A549 (cell line): Measurements from ENCODE around the gene UIMC1. TPM values are rescaled to one million over a fixed set of nuclear protein-coding genes. Genes with fewer than 3 reads are reported as not detected.

ENCODE experiments used
- ATAC-seq, 2 experiments: fragments of 200-7000 bp in 1 of 2; fragments of >200 bp in 1 of 2; cut with Nextera tagmentation in 1 of 2; cut with Tn5 transposase in 1 of 2; 3 replicates each; pipeline versions ENCODE4 v1.8.0 to v1.9.1; 2018 to 2020; ENCODE audit warnings: mild to moderate bottlenecking in 1 of 2, moderate library complexity in 1 of 2
- CTCF ChIA-PET: fragments of 300-600 bp; sonication (Branson Sonifier 250); formaldehyde crosslinking; extraction: SDS; loops from one replicate; lab custom pipeline; 2021; ENCODE audit warnings: antibody characterized with exemption, inconsistent platforms; lab: Yijun Ruan, JAX
- POLR2A ChIA-PET: fragments of 350-600 bp; formaldehyde crosslinking; extraction: SDS; loops from one replicate; lab custom pipeline; 2021; ENCODE audit warnings: antibody characterized with exemption, inconsistent platforms; lab: Yijun Ruan, JAX
- DNase-seq, 2 experiments: peaks; one replicate each; pipeline versions ENCODE4 v3.0.0 to v3.0.0-alpha.2; 2011 to 2016; ENCODE audit warnings: low read depth in 1 of 2, low spot score in 1 of 2
- FAIRE-seq: peaks from 2 replicates; lab custom pipeline; 2011; peaks lifted over from hg19 to GRCh38; lab: Jason Lieb, UNC
- H3K27ac ChIP-seq, 2 experiments: fragments of >200 bp; sonication (Bioruptor Twin); formaldehyde crosslinking; 3 replicates each; pipeline ENCODE4 v1.5.1; 2016 to 2017
- H3K4me1 ChIP-seq: fragments of >200 bp; sonication (Bioruptor Twin); formaldehyde crosslinking; 3 replicates; pipeline ENCODE4 v1.6.1; 2016
- H3K4me2 ChIP-seq: fragments of >200 bp; sonication (Bioruptor Twin); formaldehyde crosslinking; 3 replicates; pipeline ENCODE4 v1.6.1; 2016
- H3K4me3 ChIP-seq: fragments of >200 bp; sonication (Bioruptor Twin); formaldehyde crosslinking; 3 replicates; pipeline ENCODE4 v1.5.1; 2016
- H3K9me3 ChIP-seq: fragments of >200 bp; sonication (Bioruptor Twin); formaldehyde crosslinking; 3 replicates; pipeline ENCODE4 v1.6.1; 2016
- ATOH8 ChIP-seq: fragments of 250-450 bp; sonication (Bioruptor Pico); IDR thresholded peaks from 2 replicates; pipeline ENCODE4 v1.5.0; 2020; ENCODE audit warnings: low read depth, mild to moderate bottlenecking, moderate library complexity
- CTCF ChIP-seq: fragments of >200 bp; sonication (Bioruptor Twin); formaldehyde crosslinking; IDR thresholded peaks from 3 replicates; pipeline ENCODE4 v1.5.1; 2016
- EHF ChIP-seq: fragments of 250-450 bp; sonication (Bioruptor Pico); IDR thresholded peaks from 2 replicates; pipeline ENCODE4 v1.5.0; 2020; ENCODE audit warnings: mild to moderate bottlenecking
- FOSL2 ChIP-seq, 2 experiments: fragments of 450-650 bp in 1 of 2; fragments of >200 bp in 1 of 2; sonication (Bioruptor Twin) in 1 of 2; formaldehyde crosslinking; IDR thresholded peaks; 2 replicates each; pipeline versions ENCODE4 v1.5.0 to v1.6.1; 2016 to 2020; ENCODE audit warnings: mild to moderate bottlenecking in 1 of 2, moderate library complexity in 1 of 2
- FOXS1 ChIP-seq: fragments of 250-450 bp; sonication (Bioruptor Pico); IDR thresholded peaks from 2 replicates; pipeline ENCODE4 v1.5.0; 2020; ENCODE audit warnings: mild to moderate bottlenecking, moderate library complexity
- HEYL ChIP-seq: fragments of 250-450 bp; sonication (Bioruptor Pico); IDR thresholded peaks from 2 replicates; pipeline ENCODE4 v1.8.0; 2021; ENCODE audit warnings: mild to moderate bottlenecking, moderate library complexity
- HOXA7 ChIP-seq: fragments of 250-450 bp; sonication (Bioruptor Pico); IDR thresholded peaks from 2 replicates; pipeline ENCODE4 v1.5.0; 2020; ENCODE audit warnings: mild to moderate bottlenecking, moderate library complexity
- JUNB ChIP-seq: fragments of >200 bp; sonication (Bioruptor Twin); formaldehyde crosslinking; IDR thresholded peaks from 2 replicates; pipeline ENCODE4 v1.6.1; 2016
- MAX ChIP-seq: IDR thresholded peaks from 2 replicates; pipeline ENCODE4 v1.6.1; 2012
- MYC ChIP-seq: IDR thresholded peaks from 2 replicates; pipeline ENCODE4 v1.6.1; 2012; ENCODE audit warnings: mild to moderate bottlenecking, inconsistent platforms, low read length, improper control_type of control experiment, borderline replicate concordance
- NFE2L2 ChIP-seq: fragments of 150-350 bp; conservative IDR thresholded peaks from 2 replicates; pipeline ENCODE4 v1.6.1; 2014; ENCODE audit warnings: low read length
- NPAS2 ChIP-seq: fragments of 250-450 bp; sonication (Bioruptor Pico); IDR thresholded peaks from 2 replicates; pipeline ENCODE4 v1.8.0; 2022; ENCODE audit warnings: mild to moderate bottlenecking, moderate library complexity, borderline replicate concordance
- NR3C1 ChIP-seq: fragments of >200 bp; sonication (Bioruptor Twin); formaldehyde crosslinking; IDR thresholded peaks from 3 replicates; pipeline ENCODE4 v1.6.1; 2017
- PBX3 ChIP-seq: IDR thresholded peaks from 2 replicates; pipeline ENCODE4 v1.6.1; 2012
- RAD21 ChIP-seq, 2 experiments: fragments of >200 bp in 1 of 2; sonication (Bioruptor Twin) in 1 of 2; formaldehyde crosslinking in 1 of 2; IDR thresholded peaks in 1 of 2; conservative IDR thresholded peaks in 1 of 2; 2 replicates in 1 of 2; 3 replicates in 1 of 2; pipeline ENCODE4 v1.6.1; 2012 to 2018; ENCODE audit warnings: inconsistent platforms in 1 of 2
- RFX5 ChIP-seq: fragments of 450-650 bp; IDR thresholded peaks from 2 replicates; pipeline ENCODE4 v1.7.1; 2014; ENCODE audit warnings: antibody characterized with exemption, mild to moderate bottlenecking, moderate library complexity
- TFCP2L1 ChIP-seq: fragments of 250-450 bp; sonication (Bioruptor Pico); IDR thresholded peaks from 2 replicates; pipeline ENCODE4 v1.5.0; 2021; ENCODE audit warnings: mild to moderate bottlenecking
- TP53 ChIP-seq: fragments of 250-450 bp; sonication (Bioruptor Pico); IDR thresholded peaks from 2 replicates; pipeline ENCODE4 v1.5.0; 2021; ENCODE audit warnings: mild to moderate bottlenecking, moderate library complexity
- USF2 ChIP-seq: fragments of 450-650 bp; IDR thresholded peaks from 2 replicates; pipeline ENCODE4 v1.6.1; 2014; ENCODE audit warnings: antibody characterized with exemption
- ZNF302 ChIP-seq: fragments of 250-450 bp; sonication (Bioruptor Pico); IDR thresholded peaks from 2 replicates; pipeline ENCODE4 v1.9.0; 2021; ENCODE audit warnings: inconsistent platforms, mild to moderate bottlenecking, moderate library complexity
- ZSCAN20 ChIP-seq: fragments of 250-450 bp; sonication (Bioruptor Pico); IDR thresholded peaks from 2 replicates; pipeline ENCODE4 v1.8.0; 2022; ENCODE audit warnings: mild to moderate bottlenecking, moderate library complexity
- WGBS: methylation state at CpG from one replicate; pipeline ENCODE4 v1.1.6; 2017; ENCODE audit errors: missing lambda C conversion rate; 5-methylcytosine and 5-hydroxymethylcytosine counted together
- polyA plus RNA-seq, 4 experiments: library from polyadenylated mRNA; depleted of rRNA in 3 of 4; stranded (reverse); fragments of >200 nt; fragmentation: RNase III in 1 of 4; extraction: RNeasy Plus Mini Kit Qiagen cat#74134 plus additional on column Dnase treatment in 1 of 4; gene quantifications; 2 replicates in 3 of 4; 3 replicates in 1 of 4; pipeline ENCODE4 v1.2.3, GENCODE V29; 2011 to 2017

UIMC1 gene
- polyA plus RNA-seq, 2 of the 4 experiments (the other 2 are of a cell fraction), result 47.8 to 52.5 TPM

- WGBS, result 68% methylated on average over 5 of the region's 5 CpGs
- no peak for FAIRE-seq
- DNase-seq, result no peak
- H3K27ac ChIP-seq, result no peak overlapping the region
- ChIA-PET POLR2A (no interaction called here), CTCF (interaction anchor here (2.1 kb wide), 1 partner anchor 36 kb away, joined by 8 read pairs; no protein-coding TSS in a partner anchor)
- H3K4me3 ChIP-seq, result no peak overlapping the region
- no peak for TF ChIP-seq PBX3
- no peak for TF ChIP-seq NR3C1
- TF ChIP-seq EHF, result no peak
- TF ChIP-seq ZNF302 (CRISPR knock-in tag), result no peak
- TF ChIP-seq ZSCAN20 (CRISPR knock-in tag), result no peak
- TF ChIP-seq USF2, result no peak
- no peak for TF ChIP-seq ATOH8 (CRISPR knock-in tag)
- no peak for ATAC-seq
- H3K4me1 ChIP-seq, result no peaks in the 10 kb centered on the region
- no peak overlapping the region for H3K4me2 ChIP-seq
- H3K9me3 ChIP-seq, result no peaks in the 10 kb centered on the region
Observed at GRCh38 chr5:177036443-177036842, 29.9 kb upstream of the UIMC1 start.

- no peak overlapping the region for H3K4me2 ChIP-seq
- ChIA-PET POLR2A (no interaction called here), CTCF (interaction anchor here (2.1 kb wide), 1 partner anchor 36 kb away, joined by 8 read pairs; no protein-coding TSS in a partner anchor)
- H3K4me3 ChIP-seq, result no peak overlapping the region
- no peak overlapping the region for H3K27ac ChIP-seq
- DNase-seq, result no peak
- H3K9me3 ChIP-seq, result no peaks in the 10 kb centered on the region
- 100% methylated on average over 1 of the region's 1 CpG for WGBS
- ATAC-seq, result no peak
- H3K4me1 ChIP-seq, result no peaks in the 10 kb centered on the region
- no peak for FAIRE-seq
- TF ChIP-seq HOXA7 (CRISPR knock-in tag) (no peak), TP53 (no peak), NR3C1 (no peak), RAD21 (conservative IDR thresholded peaks at IDR 0.05 in 1 of 2, IDR thresholded peaks at IDR 0.05 in 1 of 2) (no peak), CTCF (no peak)
Observed at GRCh38 chr5:177035976-177036375, 29.4 kb upstream of the UIMC1 start.

GRCh38 chr5:177029498-177029897, 22.9 kb upstream of the UIMC1 start:
- H3K9me3 ChIP-seq, result no peaks in the 10 kb centered on the region
- no peak for FAIRE-seq
- H3K4me1 ChIP-seq, result peaks cover 7% of the 10 kb centered on the region; the same call in 1 of the 3 replicates
- H3K27ac ChIP-seq, result no peak overlapping the region
- WGBS, result 93% methylated on average over 6 of the region's 6 CpGs
- no peak overlapping the region for H3K4me3 ChIP-seq
- TF ChIP-seq FOXS1 (CRISPR knock-in tag) (no peak), NPAS2 (no peak), HEYL (CRISPR knock-in tag) (no peak)
- DNase-seq, result no peak
- CTCF ChIA-PET, result interaction anchor here (0.6 kb wide), 1 partner anchor 331 kb away, joined by 3 read pairs; no protein-coding TSS in a partner anchor
- POLR2A ChIA-PET, result no interaction called here
- no peak for ATAC-seq
- H3K4me2 ChIP-seq, result no peak overlapping the region

- DNase-seq (no peak), FAIRE-seq (no peak), ATAC-seq (no peak)
- WGBS, result 94% methylated on average over 2 of the region's 2 CpGs
- no peaks in the 10 kb centered on the region for H3K9me3 ChIP-seq
- CTCF ChIA-PET, result interaction anchor here (0.6 to 2.1 kb wide), 2 partner anchors 44 to 224 kb away, joined by 3 to 7 read pairs; no protein-coding TSS in a partner anchor
- H3K4me3 ChIP-seq, result no peak overlapping the region
- POLR2A ChIA-PET, result interaction anchor here (0.6 kb wide), 1 partner anchor 379 kb away, joined by 5 read pairs; no protein-coding TSS in a partner anchor
- peaks cover 17% of the 10 kb centered on the region; the same call in 1 of the 3 replicates for H3K4me1 ChIP-seq
- no peak overlapping the region for H3K4me2 ChIP-seq
- TF ChIP-seq ZSCAN20 (CRISPR knock-in tag), result no peak
- TF ChIP-seq JUNB, result no peak
- TF ChIP-seq TFCP2L1, result no peak
- no peak for TF ChIP-seq FOXS1 (CRISPR knock-in tag)
- no peak for TF ChIP-seq NFE2L2
- no peak for TF ChIP-seq FOSL2 (IDR thresholded peaks at IDR 0.05)
- TF ChIP-seq FOSL2 (CRISPR knock-in tag; IDR thresholded peaks at IDR 0.05), result no peak
- TF ChIP-seq MYC, result no peak
- no peak for TF ChIP-seq MAX
- TF ChIP-seq NPAS2, result no peak
- no peak for TF ChIP-seq RFX5
- no peak overlapping the region for H3K27ac ChIP-seq
Observed at GRCh38 chr5:177027665-177028064, 21.1 kb upstream of the UIMC1 start.
